ENCODE data around the gene CUL7. TPM values are rescaled to one million over a fixed set of nuclear protein-coding genes. Genes with fewer than 3 reads are reported as not detected.

CUL7 gene
- total and polyA plus RNA-seq, 2 donors (not counting 1 experiment from before 2014, with no cell fraction given), result 21.4 to 60.3 TPM

GRCh38 chr6:43093436-43094289, 40.0 kb upstream of the CUL7 start:
- H3K4me2 ChIP-seq (ENCODE audit: extremely low read depth, insufficient read depth, low read length), result peak overlapping the region; percentile 46
- H2AFZ ChIP-seq (ENCODE audit: low read length), result peak overlapping the region; percentile 21
- H3K79me2 ChIP-seq (ENCODE audit: control insufficient read depth, insufficient read depth, low read length), result peaks cover 4% of the 10 kb centered on the region
- no peaks in the 10 kb centered on the region for H3K9me3 ChIP-seq (ENCODE audit: control insufficient read depth, insufficient read depth, low read depth, low read length)
- peaks cover 23% of the 10 kb centered on the region for H3K4me1 ChIP-seq (ENCODE audit: control insufficient read depth, extremely low read depth, insufficient read depth, low read length)
- peak overlapping the region; percentile 6 to 42 (median 32) for H3K4me3 ChIP-seq (replicated peaks in 1 of 4; ENCODE audit: control extremely low read depth in 1 of 4, insufficient read depth in 1 of 4, low read depth in 3 of 4, low read length in 4 of 4)
- peak; percentile 69 to 93 for DNase-seq (ENCODE audit: low read depth in 2 of 2)
- H3K27me3 ChIP-seq (ENCODE audit: control insufficient read depth, insufficient read depth, low read length), result no peaks in the 10 kb centered on the region
- no peak for TF ChIP-seq CTCF (conservative IDR thresholded peaks at IDR 0.05 in 1 of 2, IDR thresholded peaks at IDR 0.05 in 1 of 2; ENCODE audit: low read depth in 1 of 2, low read length in 2 of 2)
- no peak for TF ChIP-seq EZH2 (IDR thresholded peaks at IDR 0.05; ENCODE audit: low read length, missing control alignments)
- H3K27ac ChIP-seq (ENCODE audit: insufficient read depth, low read length), result peak overlapping the region; percentile 39
- no peaks in the 10 kb centered on the region for H3K36me3 ChIP-seq (ENCODE audit: control insufficient read depth, insufficient read depth, low read length)
- H4K20me1 ChIP-seq (ENCODE audit: control insufficient read depth, extremely low read depth, insufficient read depth, low read length), result no peaks in the 10 kb centered on the region
- H3K9ac ChIP-seq (ENCODE audit: insufficient read depth, low read length), result no peak overlapping the region

- peaks cover 2% of the 10 kb centered on the region for H3K79me2 ChIP-seq (ENCODE audit: control insufficient read depth, insufficient read depth, low read length)
- no peak for DNase-seq (ENCODE audit: low read depth in 2 of 2)
- H4K20me1 ChIP-seq (ENCODE audit: control insufficient read depth, extremely low read depth, insufficient read depth, low read length), result no peaks in the 10 kb centered on the region
- H3K27me3 ChIP-seq (ENCODE audit: control insufficient read depth, insufficient read depth, low read length), result no peaks in the 10 kb centered on the region
- no peak overlapping the region for H2AFZ ChIP-seq (ENCODE audit: low read length)
- no peak overlapping the region for H3K9ac ChIP-seq (ENCODE audit: insufficient read depth, low read length)
- no peaks in the 10 kb centered on the region for H3K9me3 ChIP-seq (ENCODE audit: control insufficient read depth, insufficient read depth, low read depth, low read length)
- TF ChIP-seq EZH2 (IDR thresholded peaks at IDR 0.05; ENCODE audit: low read length, missing control alignments) (no peak), CTCF (conservative IDR thresholded peaks at IDR 0.05 in 1 of 2, IDR thresholded peaks at IDR 0.05 in 1 of 2; ENCODE audit: low read depth in 1 of 2, low read length in 2 of 2) (no peak)
- H3K4me3 ChIP-seq (replicated peaks in 1 of 4; ENCODE audit: control extremely low read depth in 1 of 4, insufficient read depth in 1 of 4, low read depth in 3 of 4, low read length in 4 of 4), result no peak overlapping the region
- no peak overlapping the region for H3K27ac ChIP-seq (ENCODE audit: insufficient read depth, low read length)
- H3K36me3 ChIP-seq (ENCODE audit: control insufficient read depth, insufficient read depth, low read length), result no peaks in the 10 kb centered on the region
- H3K4me2 ChIP-seq (ENCODE audit: extremely low read depth, insufficient read depth, low read length), result no peak overlapping the region
- H3K4me1 ChIP-seq (ENCODE audit: control insufficient read depth, extremely low read depth, insufficient read depth, low read length), result peaks cover 21% of the 10 kb centered on the region
These were observed 39.0 kb upstream of the CUL7 start for GRCh38 chr6:43092635-43093034.

- Histone ChIP-seq H3K9me3 (ENCODE audit: control insufficient read depth, insufficient read depth, low read depth, low read length) (no peaks in the 10 kb centered on the region), H3K4me2 (ENCODE audit: extremely low read depth, insufficient read depth, low read length) (no peak overlapping the region), H2AFZ (ENCODE audit: low read length) (no peak overlapping the region), H3K9ac (ENCODE audit: insufficient read depth, low read length) (no peak overlapping the region), H3K4me1 (ENCODE audit: control insufficient read depth, extremely low read depth, insufficient read depth, low read length) (peaks cover 14% of the 10 kb centered on the region), H3K4me3 (replicated peaks in 1 of 4; ENCODE audit: control extremely low read depth in 1 of 4, insufficient read depth in 1 of 4, low read depth in 3 of 4, low read length in 4 of 4) (no peak overlapping the region), H3K36me3 (ENCODE audit: control insufficient read depth, insufficient read depth, low read length) (no peaks in the 10 kb centered on the region), H3K79me2 (ENCODE audit: control insufficient read depth, insufficient read depth, low read length) (peaks cover 2% of the 10 kb centered on the region), H4K20me1 (ENCODE audit: control insufficient read depth, extremely low read depth, insufficient read depth, low read length) (no peaks in the 10 kb centered on the region), H3K27me3 (ENCODE audit: control insufficient read depth, insufficient read depth, low read length) (no peaks in the 10 kb centered on the region), H3K27ac (ENCODE audit: insufficient read depth, low read length) (no peak overlapping the region)
- no peak for TF ChIP-seq EZH2 (IDR thresholded peaks at IDR 0.05; ENCODE audit: low read length, missing control alignments)
- no peak for TF ChIP-seq CTCF (conservative IDR thresholded peaks at IDR 0.05 in 1 of 2, IDR thresholded peaks at IDR 0.05 in 1 of 2; ENCODE audit: low read depth in 1 of 2, low read length in 2 of 2)
- DNase-seq (ENCODE audit: low read depth in 2 of 2), result no peak
These were observed 37.9 kb upstream of the CUL7 start for GRCh38 chr6:43091436-43091991.
